CD4-positive, alpha-beta T cell treated with Interleukin-12 subunit alpha and Interleukin-12 subunit beta, for 1 hour (primary cell): Measurements from ENCODE around the gene ARID1B.

Experiments
- DNase-seq: peaks from one replicate; pipeline ENCODE4 v3.0.0-alpha.2; 2020

Gene ARID1B

DNA sequence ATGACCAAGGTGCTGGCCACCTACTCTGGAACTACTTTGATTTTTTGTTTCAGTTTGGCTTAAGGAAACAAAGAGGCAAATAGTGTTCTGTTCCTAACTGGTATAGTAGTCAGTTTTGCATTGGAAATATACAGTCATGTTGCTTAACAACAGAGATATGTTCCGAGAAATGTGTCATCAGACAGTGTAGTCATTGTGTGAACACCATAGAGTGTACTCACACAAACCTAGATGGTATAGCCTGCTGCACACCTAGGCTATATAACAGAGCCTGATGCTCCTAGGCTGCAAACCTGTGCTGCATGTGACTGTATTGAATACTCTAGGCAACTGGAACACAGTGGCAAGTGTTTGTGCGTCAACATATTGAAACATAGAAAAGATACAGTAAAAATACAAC is 80.4 kb downstream of the ARID1B start:
- DNase-seq = no peak

DNA sequence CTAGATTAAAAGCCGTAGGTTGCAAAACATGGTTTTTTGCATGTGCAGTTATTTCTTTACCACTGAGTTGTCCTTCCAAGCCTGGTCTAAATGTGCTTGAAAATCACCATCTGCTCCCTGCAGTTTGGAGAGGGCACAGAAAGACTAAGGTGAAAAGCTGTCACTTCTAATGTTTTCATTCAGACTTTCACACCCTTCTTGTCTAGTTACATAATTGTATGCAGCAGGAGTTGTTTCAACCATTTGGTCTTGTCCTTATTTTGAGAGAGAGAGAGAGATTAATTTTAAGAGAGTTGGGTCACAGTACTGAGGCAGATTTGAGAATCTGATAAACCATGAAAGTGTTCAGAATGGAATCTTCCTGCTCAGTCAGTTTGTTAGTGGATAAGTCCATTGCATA is 82.5 kb downstream of the ARID1B start:
- no peak for DNase-seq

DNA sequence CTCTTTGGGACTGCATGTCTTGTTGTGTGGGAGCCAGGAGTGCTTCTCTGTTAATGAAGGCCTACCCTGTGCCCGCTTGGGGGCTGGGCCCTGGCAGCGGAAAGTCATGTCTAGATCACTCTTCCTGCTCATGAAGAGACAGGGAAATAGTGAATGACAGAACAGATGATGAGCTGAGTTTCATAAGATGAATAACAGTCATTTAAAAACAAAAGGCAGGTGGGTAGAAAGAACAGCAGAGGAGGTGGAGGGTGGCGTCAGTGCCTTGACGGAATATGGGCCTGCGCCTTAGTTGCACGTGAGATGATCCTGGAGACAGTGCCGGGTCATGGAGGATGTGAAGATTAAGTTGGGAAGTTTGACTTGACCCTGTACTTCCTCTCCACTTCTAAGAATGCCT is 85.5 kb downstream of the ARID1B start:
- DNase-seq = no peak

DNA sequence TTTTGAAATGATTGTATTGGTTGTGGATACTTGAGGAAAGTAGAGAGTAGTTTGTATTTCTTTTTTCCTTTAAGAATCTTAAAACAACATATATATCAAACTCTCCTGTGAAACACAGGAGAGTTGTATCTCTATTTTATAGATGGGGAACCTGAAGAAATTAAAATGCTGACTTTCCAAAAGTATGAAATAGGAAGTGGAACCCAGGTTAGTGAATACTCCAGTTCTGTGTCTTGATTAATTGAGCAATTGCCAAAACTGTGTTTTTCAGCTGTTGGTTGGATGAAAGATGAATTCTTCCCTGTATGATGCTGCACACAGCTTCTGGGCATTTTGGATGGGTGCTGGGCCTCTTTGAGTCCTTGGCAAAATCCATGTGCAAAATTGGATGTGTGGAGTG is 86.3 kb downstream of the ARID1B start:
- DNase-seq = no peak

GRCh38 chr6:156864557-156864956 is 87.4 kb downstream of the ARID1B start:
- no peak for DNase-seq

GRCh38 chr6:156865019-156865629 is 87.9 kb downstream of the ARID1B start:
- DNase-seq = no peak

GRCh38 chr6:156866220-156867015 is 89.2 kb downstream of the ARID1B start:
- DNase-seq = peak; percentile 17

DNA sequence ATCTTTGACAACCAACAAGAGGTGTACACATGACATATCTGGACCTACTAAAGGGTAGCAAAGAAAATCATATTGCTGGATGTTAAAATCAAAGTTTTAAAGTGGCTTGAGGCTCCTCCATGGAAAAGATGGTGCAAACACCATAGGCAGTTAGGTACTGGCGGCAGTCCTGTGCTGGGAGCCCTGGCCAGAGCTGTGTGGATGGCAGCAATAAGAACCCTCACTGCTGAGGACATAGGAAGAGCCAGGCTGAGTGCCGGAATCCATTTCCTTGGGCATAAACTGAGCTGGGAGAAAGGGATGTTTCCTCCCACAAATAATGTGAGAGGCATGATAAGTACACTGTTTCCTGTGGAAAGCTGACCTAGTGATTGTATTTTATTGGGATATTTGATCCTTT is 89.9 kb downstream of the ARID1B start:
- no peak for DNase-seq

DNA sequence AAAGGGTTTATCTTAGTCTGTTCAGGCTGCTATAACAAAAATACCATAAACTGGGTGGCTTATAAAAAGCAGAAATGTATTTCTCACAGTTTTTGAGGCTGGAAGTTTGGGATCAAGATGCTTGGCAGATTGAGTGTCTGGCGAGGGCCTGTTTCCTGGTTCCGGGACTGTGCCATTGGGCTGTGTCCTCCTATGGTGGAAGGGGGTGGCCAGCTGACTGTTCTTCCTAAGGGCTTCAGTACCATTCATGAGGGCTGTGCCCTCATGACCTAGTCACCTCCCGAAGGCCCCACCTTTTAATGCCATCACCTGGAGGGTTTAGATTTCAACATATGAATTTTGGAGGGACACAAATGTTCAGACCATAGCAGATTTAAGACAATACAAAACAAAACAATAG is 91.2 kb downstream of the ARID1B start:
- no peak for DNase-seq

DNA sequence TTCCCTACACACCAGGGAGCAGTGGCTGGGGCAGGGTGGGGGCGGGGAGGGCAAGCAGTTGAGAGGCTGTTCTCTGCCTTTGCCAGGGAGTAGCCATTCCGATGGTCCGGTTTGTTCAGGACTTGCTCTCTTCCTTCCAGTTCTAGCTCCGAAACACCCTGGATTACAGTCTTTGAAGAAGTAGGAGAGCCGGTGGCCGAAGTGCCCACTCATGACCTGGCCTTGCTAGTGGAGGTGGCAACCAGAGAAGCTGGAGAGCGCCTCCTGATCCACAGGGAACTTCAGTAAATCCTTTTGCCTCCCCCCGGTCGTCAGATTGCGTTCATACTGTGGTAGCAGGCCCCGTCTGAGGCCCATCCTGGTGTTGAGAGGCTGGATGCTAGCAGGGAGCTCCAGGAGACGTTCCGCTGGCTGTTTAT is 92.8 kb downstream of the ARID1B start:
- DNase-seq = no peak

GRCh38 chr6:156870924-156871539 is 93.9 kb downstream of the ARID1B start:
- no peak for DNase-seq

DNA sequence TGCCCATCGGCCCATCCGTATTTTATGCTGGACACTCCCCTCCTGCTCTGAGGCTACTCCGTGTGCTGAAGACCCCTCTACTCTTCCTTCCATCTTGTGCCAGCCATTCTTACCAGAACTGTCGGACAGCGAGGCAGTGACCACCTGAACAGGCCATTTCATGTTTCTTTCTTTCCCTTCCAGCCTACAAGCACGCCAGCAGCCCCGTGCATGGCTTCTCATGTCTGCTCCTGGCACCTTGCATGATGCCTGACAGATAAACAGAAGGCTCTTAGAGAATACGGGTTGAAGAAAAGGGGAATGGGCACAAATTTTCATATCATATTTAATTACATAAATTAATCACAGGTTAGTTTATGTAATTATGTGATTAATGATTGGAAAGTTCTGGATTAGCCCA is 95.7 kb downstream of the ARID1B start:
- no peak for DNase-seq

GRCh38 chr6:156873654-156874380 is 96.6 kb downstream of the ARID1B start:
- no peak for DNase-seq

DNA sequence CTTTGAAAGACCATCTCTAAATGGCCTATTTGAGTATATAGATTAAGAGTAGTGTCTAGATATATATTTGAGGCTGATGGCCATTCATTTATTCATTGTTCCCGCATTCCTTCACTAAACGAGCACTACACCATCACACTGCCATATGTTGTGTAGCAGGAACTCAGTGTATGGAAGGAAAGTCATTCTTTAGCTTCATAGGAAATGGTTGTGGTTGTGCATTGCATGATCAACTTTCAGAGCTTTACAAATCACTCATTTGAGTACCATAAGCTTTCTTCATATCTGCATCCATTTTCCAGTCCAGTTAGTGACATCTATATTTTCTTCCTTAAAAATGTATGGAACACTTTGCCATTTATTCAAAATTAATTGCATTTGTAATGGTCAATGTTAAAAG is 97.9 kb downstream of the ARID1B start:
- no peak for DNase-seq

- DNase-seq = no peak
Measured at GRCh38 chr6:156876302-156876701, 99.1 kb downstream of the ARID1B start.

- no peak for DNase-seq
Measured at GRCh38 chr6:156877126-156877863, 100.1 kb downstream of the ARID1B start.

- no peak for DNase-seq
Measured at GRCh38 chr6:156878681-156879080, 101.5 kb downstream of the ARID1B start.

GRCh38 chr6:156879186-156879585 is 102.0 kb downstream of the ARID1B start:
- DNase-seq = no peak

- DNase-seq = no peak
Measured at GRCh38 chr6:156879591-156879990, 102.4 kb downstream of the ARID1B start.

DNA sequence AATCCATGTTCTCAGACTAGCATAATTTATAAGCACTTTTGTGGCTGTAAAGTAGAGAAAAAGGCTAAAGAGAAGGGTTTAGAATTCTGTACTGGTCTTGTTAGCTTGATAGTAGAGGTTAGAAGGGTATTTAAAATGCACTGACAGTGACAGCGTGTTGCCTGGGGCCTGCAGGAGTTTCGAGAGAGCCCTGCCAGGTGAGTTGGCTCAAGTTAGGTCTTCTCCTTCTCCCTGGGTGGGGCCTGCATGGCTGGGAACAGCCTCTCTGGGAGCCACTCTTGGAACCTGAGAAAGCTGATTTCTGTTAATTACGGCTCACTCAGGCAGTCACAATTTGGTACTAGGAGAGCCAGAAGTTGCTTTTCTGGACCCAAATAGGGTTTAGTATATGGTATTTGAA is 103.7 kb downstream of the ARID1B start:
- DNase-seq = no peak

GRCh38 chr6:156881687-156882629 is 104.8 kb downstream of the ARID1B start:
- DNase-seq = no peak
